ENCODE data around the gene SCMH1.
A peak's percentile ranks its signal among the peaks of the same experiment; 100 is the strongest.
"Not testable (repeated sequence)": the region's sequence is repeated elsewhere in the genome, so short reads cannot be mapped to it uniquely, and the experiment has no call there.

SCMH1 gene

DNA sequence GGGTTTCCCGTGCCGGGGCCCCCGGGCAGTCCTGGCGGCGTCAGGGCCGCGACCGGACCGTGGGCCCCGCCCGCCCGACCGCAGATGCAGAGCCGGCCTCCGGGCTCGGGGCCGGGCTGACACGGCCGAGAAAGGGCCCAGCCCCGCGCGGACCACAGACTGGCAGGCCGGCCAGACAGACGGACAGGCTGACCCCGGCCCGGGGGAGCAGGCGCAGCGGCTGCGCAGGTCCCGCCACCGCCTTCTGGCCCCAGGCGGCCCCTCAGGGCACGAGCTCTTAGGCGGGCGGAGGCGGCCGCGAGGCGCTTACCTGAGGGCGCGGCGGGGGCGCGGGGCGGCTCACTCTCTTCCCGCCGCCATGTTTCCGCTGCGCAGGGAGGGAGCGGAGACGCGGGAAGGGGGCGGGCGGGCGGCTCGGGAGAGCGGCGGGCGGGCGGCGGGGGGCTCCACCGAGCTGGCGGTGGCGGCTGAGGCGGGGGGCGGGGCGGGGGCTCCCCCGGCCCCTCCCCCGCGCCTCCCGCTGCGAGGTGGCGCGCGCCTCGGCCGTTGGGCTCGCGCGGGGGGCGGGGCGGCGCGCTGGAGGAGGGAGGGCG is at the start of gene SCMH1:
Gene SCMH1, minus strand, starts transcription at position 558 of the 593 bp plus-strand sequence. CDS start 56,173 bp downstream, outside the sequence.
- peak; percentile 40 to 51 for DNase-seq

GRCh38 chr1:41291195-41291594 is 49.1 kb upstream of the SCMH1 start:
- DNase-seq, result no peak

DNA sequence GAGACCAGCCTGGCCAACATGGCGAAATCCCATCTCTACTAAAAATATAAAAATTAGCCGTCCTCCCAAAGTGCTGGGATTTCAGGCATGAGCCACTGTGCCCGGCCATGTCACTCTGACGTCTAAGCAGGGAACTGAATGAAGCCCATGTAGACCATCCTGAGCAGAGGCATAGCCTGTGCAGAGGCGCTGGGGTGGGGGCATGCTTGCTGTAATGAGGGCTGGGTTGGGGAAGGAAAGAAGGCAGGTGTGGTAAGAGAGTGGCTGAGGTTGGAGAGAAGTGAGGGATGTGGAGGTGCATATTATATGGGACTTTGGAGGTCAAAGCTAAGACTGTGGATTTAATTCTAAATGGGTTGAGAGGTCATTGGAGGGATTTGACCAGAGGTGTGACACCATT is 47.1 kb upstream of the SCMH1 start:
- no peak for DNase-seq

DNA sequence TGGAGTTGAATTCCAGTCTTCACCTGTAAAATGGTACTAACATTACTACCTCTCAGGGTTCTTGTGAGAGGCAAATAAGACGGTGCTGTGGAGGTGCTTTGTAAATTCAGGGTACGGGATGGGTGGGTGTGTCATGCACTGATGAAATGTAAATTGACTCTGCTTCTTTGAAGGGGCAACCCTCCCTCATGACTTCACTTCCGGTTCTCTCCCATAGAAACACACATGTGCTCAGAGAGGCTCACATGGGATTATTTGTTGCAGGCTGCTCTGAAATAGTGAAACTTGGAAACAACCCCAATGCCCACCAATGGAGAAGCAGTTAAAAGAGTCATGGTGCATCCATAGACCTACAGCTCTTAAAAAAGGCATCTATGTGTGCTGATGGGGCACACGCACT is 44.9 kb upstream of the SCMH1 start:
- DNase-seq, result no peak

DNA sequence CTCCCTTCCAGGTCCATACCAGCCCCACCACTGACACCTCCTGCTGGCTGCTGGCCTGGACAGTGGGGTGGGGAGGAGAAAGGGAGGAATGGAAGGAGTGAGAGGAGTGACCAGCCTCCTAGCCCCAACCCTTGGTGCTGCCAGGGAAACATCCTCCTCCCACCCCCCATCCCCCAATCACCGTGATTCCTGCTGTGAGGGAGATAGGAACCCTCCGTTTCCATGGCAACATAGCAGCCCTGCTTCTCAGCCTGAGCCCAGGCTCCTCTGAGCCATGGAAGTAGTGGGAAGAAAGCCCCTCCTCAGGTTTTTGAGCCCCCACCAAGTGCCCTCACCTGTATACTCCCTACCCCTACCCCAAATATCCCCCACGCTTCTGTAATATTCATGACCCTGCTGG is 44.4 kb upstream of the SCMH1 start:
- DNase-seq, result no peak

GRCh38 chr1:41285818-41286217 is 43.7 kb upstream of the SCMH1 start:
- DNase-seq, result no peak

GRCh38 chr1:41284121-41284520 is 42.0 kb upstream of the SCMH1 start:
- DNase-seq, result no peak

DNA sequence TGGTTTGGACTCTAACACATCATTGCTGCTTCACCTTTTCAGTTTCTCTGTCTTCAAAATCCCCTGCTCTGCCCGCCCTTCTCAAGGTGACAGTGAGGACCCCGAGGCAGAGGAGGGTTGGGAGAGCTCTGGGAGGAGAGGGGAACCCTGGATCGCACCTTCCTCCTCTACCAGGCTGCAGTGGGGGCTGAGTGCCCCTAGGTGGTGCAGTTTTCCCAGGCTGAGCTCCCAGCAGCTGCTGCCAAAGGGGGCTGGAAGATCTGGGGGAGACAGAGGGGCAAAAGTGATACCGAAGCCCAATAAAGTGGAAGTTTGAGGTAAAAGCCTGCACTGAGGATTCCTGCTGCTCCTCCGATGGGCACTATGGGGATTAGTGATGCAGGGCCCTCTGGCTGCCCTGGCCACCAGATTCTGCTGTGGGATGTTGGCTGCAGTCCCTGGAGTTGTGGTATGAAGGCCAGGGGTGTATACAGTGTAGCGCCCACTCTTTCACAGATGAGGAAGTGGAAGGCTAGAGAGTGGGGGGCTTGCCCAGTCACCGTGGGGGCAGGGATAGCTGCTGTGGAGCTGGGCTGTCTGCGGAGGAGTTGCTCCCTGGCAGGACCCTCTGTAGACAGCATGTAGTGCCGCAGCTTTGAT is 40.7 kb upstream of the SCMH1 start:
- DNase-seq, result peak; percentile 24 to 33

- DNase-seq, result no peak
Observed at GRCh38 chr1:41281334-41281733, 39.2 kb upstream of the SCMH1 start.

GRCh38 chr1:41280202-41281032 is 38.3 kb upstream of the SCMH1 start:
- DNase-seq, result no peak

GRCh38 chr1:41278076-41278475 is 36.0 kb upstream of the SCMH1 start:
- no peak for DNase-seq

DNA sequence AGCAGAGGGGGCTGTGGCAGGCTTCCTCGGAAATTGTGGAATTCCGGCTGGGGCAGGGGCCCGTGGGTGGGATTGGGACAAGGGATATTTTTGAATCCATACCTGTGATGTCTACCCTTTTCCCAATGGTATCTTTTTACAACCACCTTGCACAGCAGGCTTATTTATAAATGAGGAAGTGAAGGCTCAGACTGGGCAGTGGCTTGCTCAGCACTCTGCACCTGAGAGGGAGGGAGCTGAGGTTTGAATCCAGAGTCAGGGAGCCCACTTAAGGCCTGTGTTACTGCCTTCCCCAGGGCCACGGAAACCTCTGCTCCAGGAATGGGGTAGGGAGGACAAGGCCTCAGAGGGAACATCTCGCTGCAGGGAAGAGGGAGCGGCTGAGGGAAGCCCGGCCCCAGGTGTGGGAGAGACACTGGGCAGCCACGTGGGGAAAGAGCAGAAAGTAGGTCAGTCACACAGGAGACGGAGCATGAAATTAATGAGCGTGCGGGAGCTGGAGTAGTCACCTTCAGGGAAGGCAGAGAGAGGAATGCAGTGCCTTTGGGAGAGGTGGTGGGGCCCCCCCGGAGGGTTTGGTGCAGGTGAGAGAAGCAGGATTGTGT is 35.4 kb upstream of the SCMH1 start:
- no peak for DNase-seq

DNA sequence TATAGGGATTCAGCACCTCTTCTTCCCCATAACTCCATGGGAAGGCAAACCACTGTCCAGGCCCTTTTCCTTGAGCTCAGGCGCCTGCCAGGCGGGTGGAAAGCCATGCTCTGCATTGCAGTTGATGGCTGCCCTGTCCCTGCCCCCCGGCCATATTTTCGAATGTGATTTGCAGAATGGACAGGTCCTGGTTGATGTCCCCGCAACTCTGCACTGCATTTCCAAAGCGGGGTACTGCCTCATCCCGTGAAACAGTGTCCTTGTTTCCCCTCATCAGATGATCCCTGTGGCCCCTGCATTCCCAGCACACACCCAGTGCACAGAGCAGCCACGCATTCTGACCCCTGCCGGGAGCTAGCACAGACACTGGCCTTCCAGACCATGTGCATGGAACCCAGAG is 33.7 kb upstream of the SCMH1 start:
- DNase-seq, result no peak

- DNase-seq, result no peak
Observed at GRCh38 chr1:41274752-41275545, 32.8 kb upstream of the SCMH1 start.

DNA sequence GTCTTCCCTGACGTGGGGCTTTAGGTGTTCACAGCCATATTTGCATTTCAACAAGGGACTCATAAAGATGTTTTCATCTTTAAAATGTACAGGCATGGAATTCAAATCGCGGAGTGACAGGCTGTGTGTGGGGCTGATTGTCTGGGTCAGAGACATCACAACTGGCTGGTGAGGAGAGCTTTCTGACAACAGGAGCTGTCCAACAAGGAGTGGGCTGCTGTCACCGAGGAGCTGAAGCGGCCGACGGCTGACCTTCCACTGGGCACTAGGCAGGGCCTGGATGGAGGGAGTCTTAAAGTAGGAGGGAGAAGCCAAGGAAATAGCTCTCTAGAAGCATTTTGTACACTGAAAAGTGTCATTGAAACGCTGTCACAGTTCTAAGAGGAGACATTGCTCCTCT is 30.5 kb upstream of the SCMH1 start:
- DNase-seq, result no peak

- peak; percentile 64 to 76 for DNase-seq
Observed at GRCh38 chr1:41268154-41268770, 26.2 kb upstream of the SCMH1 start.

DNA sequence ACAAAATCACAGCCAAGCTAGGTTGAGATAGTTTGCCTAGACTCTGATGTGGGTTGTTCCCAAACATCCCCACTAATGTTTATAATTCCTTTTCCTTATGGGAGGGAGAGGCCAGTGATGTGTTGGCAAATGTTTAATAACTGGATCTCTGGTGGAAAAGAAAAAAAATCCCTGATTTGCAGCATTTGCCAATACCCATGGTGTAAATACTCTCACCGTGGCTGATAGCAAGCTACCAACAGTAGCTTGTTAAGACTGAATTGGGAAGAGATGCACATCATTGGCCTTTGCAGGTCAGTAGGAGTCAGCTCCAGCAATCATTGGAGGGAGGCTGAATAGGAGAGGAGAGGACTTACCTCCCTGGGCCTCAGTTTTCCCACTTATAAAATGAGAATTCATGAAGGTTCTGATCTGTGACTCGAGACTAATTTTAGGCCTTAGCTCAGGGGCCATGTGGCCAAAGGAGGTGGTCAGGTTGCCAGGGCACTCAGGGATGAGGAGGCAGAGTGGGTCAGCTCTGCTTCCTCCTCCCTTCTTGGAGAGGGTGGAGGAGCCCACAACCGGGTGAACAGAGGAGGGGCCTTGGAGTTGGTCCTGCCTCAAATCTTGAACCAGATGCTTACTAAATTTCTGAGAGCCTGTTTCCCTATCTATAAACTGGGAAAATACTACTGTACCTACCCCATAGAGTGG is 20.0 kb upstream of the SCMH1 start:
- DNase-seq, result no peak

GRCh38 chr1:41260768-41261167 is 18.7 kb upstream of the SCMH1 start:
- no peak for DNase-seq

DNA sequence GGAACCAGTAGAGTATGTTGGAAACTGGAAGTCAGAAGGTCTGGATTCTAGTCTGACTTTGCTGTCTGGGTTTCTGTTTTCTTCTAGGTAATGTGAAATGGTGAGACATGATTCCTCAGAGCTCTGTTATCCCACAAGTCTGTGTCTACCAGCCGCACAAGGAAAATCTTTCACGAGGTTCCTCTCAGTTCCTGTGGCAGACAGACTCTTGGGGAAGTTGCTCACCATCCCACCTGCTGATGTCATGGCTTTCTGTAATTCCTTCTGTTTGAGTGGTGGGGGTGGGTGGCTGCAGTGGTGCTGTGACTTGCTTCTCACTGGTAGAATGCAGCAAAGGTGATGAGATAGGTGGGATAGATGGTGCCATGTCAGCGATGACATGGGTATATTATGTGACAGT is 17.1 kb upstream of the SCMH1 start:
- no peak for DNase-seq

DNA sequence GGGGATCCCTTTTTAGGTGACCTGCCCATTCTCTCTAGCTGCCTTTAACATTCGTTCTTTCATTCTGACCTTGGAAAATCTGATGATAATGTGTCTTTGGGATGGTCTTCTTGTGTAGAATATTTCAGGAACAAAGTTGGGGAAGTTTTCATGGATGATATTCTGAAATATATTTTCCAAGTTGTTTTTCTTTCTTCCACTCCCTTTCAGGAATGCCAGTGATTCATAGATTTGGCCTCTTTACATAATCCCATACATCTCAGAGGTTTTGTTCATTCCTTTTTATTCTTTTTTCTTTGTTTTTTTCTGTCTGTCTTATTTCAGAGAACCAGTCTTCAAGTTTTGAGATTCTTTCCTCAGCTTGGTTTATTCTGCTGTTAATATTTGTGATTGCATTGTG is 13.9 kb upstream of the SCMH1 start:
- DNase-seq, result no peak

- DNase-seq, result not testable (repeated sequence)
Observed at GRCh38 chr1:41251120-41251519, 9.0 kb upstream of the SCMH1 start.

DNA sequence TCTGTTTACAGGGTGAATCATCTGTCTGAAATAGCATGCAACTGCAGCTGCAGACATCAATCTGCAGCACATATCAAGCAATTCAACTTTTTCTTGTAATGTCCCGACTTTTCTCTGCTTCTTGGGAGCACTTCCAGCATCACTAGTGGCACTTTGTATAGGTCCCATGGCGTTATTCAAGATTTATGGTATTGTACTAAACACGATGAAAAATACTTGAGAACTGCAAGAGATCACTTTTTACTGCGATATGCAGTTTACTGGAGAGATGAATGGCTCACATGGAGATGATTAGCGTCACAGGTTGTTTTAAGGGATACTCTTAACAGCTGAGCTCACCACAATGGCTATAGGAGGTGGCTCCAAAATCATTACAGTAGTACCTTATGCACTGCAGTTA is 7.2 kb upstream of the SCMH1 start:
- no peak for DNase-seq
